ENCODE results near the gene CEP290. TPM values are rescaled to one million over a fixed set of nuclear protein-coding genes. Genes with fewer than 3 reads are reported as not detected.
"Not testable (repeated sequence)": the region's sequence is repeated elsewhere in the genome, so short reads cannot be mapped to it uniquely, and the experiment has no call there.

CEP290 gene
- total RNA-seq, 2 donors from 2014 or later, result 19.1 to 34.8 TPM

GRCh38 chr12:88142610-88142991 is 713 bp upstream of the CEP290 start:
- Histone ChIP-seq H3K27me3 (ENCODE audit: control insufficient read depth, insufficient read depth, low read length, poor library complexity, severe bottlenecking) (no peaks in the 10 kb centered on the region), H3K27ac (ENCODE audit: low read depth, low read length) (no peak overlapping the region), H3K9ac (ENCODE audit: extremely low read depth, low read length, poor library complexity, severe bottlenecking) (peak overlapping the region; percentile 73), H3K4me3 (ENCODE audit: low read length) (peak overlapping the region; percentile 90), H3K36me3 (ENCODE audit: control insufficient read depth, insufficient read depth, low read length) (no peaks in the 10 kb centered on the region), H3K9me3 (ENCODE audit: control insufficient read depth, low read length) (no peaks in the 10 kb centered on the region), H3K4me1 (ENCODE audit: control insufficient read depth, insufficient read depth, low read length) (no peaks in the 10 kb centered on the region)
- peak; percentile 87 for DNase-seq
- Mint-ChIP-seq H3K9me3 (no peaks in the 10 kb centered on the region), H3K27ac (peak overlapping the region; percentile 94), H3K4me3 (peak overlapping the region; percentile 94), H3K27me3 (ENCODE audit: insufficient read depth) (no peaks in the 10 kb centered on the region), H3K36me3 (ENCODE audit: low read depth) (peaks cover 7% of the 10 kb centered on the region), H3K4me1 (peaks cover 33% of the 10 kb centered on the region)
- 0% methylated on average over 7 to 18 of the region's 18 CpGs for whole genome bisulfite sequencing, 2 experiments (ENCODE audit: insufficient coverage in 1 of 2, insufficient read length in 1 of 2)
- no peak for TF ChIP-seq CTCF (conservative IDR thresholded peaks at IDR 0.05)

GRCh38 chr12:88141425-88141773 is 489 bp downstream of the CEP290 start:
- Histone ChIP-seq H3K27me3 (ENCODE audit: control insufficient read depth, insufficient read depth, low read length, poor library complexity, severe bottlenecking) (no peaks in the 10 kb centered on the region), H3K9me3 (ENCODE audit: control insufficient read depth, low read length) (no peaks in the 10 kb centered on the region), H3K9ac (ENCODE audit: extremely low read depth, low read length, poor library complexity, severe bottlenecking) (peak overlapping the region; percentile 49), H3K27ac (ENCODE audit: low read depth, low read length) (no peak overlapping the region), H3K4me1 (ENCODE audit: control insufficient read depth, insufficient read depth, low read length) (no peaks in the 10 kb centered on the region), H3K36me3 (ENCODE audit: control insufficient read depth, insufficient read depth, low read length) (no peaks in the 10 kb centered on the region), H3K4me3 (ENCODE audit: low read length) (peak overlapping the region; percentile 90)
- Mint-ChIP-seq H3K4me3 (peak overlapping the region; percentile 94), H3K36me3 (ENCODE audit: low read depth) (peaks cover 11% of the 10 kb centered on the region), H3K27ac (peak overlapping the region; percentile 81), H3K27me3 (ENCODE audit: insufficient read depth) (no peaks in the 10 kb centered on the region), H3K9me3 (no peaks in the 10 kb centered on the region), H3K4me1 (peaks cover 30% of the 10 kb centered on the region)
- no peak for TF ChIP-seq CTCF (conservative IDR thresholded peaks at IDR 0.05)
- WGBS, 2 experiments (ENCODE audit: insufficient coverage in 1 of 2, insufficient read length in 1 of 2), result 13 to 18% methylated on average over 8 to 13 of the region's 13 CpGs
- no peak for DNase-seq

- not testable (repeated sequence) for H3K4me3 Mint-ChIP-seq; H3K9me3 ChIP-seq (ENCODE audit: control insufficient read depth, low read length); DNase-seq; H3K4me1 ChIP-seq (ENCODE audit: control insufficient read depth, insufficient read depth, low read length); H3K9me3 Mint-ChIP-seq; H3K27ac Mint-ChIP-seq; H3K27ac ChIP-seq (ENCODE audit: low read depth, low read length); H3K36me3 ChIP-seq (ENCODE audit: control insufficient read depth, insufficient read depth, low read length); H3K4me3 ChIP-seq (ENCODE audit: low read length); H3K27me3 ChIP-seq (ENCODE audit: control insufficient read depth, insufficient read depth, low read length, poor library complexity, severe bottlenecking); H3K27me3 Mint-ChIP-seq (ENCODE audit: insufficient read depth); H3K9ac ChIP-seq (ENCODE audit: extremely low read depth, low read length, poor library complexity, severe bottlenecking)
- Mint-ChIP-seq H3K4me1 (peaks cover 14% of the 10 kb centered on the region), H3K36me3 (ENCODE audit: low read depth) (peaks cover 13% of the 10 kb centered on the region)
- 93 to 96% methylated on average over 4 of the region's 4 CpGs for WGBS, 2 experiments (ENCODE audit: insufficient coverage in 1 of 2, insufficient read length in 1 of 2)
Observed at GRCh38 chr12:88139711-88140110, 2.2 kb downstream of the CEP290 start.

GRCh38 chr12:88133181-88133580 is 8.7 kb downstream of the CEP290 start:
- not testable (repeated sequence) for DNase-seq; H3K4me1 Mint-ChIP-seq; H3K9me3 Mint-ChIP-seq; H3K9ac ChIP-seq (ENCODE audit: extremely low read depth, low read length, poor library complexity, severe bottlenecking); H3K27me3 Mint-ChIP-seq (ENCODE audit: insufficient read depth); H3K4me3 ChIP-seq (ENCODE audit: low read length); H3K27ac ChIP-seq (ENCODE audit: low read depth, low read length); H3K9me3 ChIP-seq (ENCODE audit: control insufficient read depth, low read length); H3K27ac Mint-ChIP-seq; H3K4me3 Mint-ChIP-seq; H3K4me1 ChIP-seq (ENCODE audit: control insufficient read depth, insufficient read depth, low read length); H3K27me3 ChIP-seq (ENCODE audit: control insufficient read depth, insufficient read depth, low read length, poor library complexity, severe bottlenecking)
- peaks cover 14% of the 10 kb centered on the region for H3K36me3 ChIP-seq (ENCODE audit: control insufficient read depth, insufficient read depth, low read length)
- peaks cover 34% of the 10 kb centered on the region for H3K36me3 Mint-ChIP-seq (ENCODE audit: low read depth)
- WGBS, 2 experiments (ENCODE audit: insufficient coverage in 1 of 2, insufficient read length in 1 of 2), result 94 to 100% methylated on average over 1 to 2 of the region's 2 CpGs

Measured in endodermal cell (in vitro differentiated cells).